ENCODE measurements around the gene RPL7A.

DNA sequence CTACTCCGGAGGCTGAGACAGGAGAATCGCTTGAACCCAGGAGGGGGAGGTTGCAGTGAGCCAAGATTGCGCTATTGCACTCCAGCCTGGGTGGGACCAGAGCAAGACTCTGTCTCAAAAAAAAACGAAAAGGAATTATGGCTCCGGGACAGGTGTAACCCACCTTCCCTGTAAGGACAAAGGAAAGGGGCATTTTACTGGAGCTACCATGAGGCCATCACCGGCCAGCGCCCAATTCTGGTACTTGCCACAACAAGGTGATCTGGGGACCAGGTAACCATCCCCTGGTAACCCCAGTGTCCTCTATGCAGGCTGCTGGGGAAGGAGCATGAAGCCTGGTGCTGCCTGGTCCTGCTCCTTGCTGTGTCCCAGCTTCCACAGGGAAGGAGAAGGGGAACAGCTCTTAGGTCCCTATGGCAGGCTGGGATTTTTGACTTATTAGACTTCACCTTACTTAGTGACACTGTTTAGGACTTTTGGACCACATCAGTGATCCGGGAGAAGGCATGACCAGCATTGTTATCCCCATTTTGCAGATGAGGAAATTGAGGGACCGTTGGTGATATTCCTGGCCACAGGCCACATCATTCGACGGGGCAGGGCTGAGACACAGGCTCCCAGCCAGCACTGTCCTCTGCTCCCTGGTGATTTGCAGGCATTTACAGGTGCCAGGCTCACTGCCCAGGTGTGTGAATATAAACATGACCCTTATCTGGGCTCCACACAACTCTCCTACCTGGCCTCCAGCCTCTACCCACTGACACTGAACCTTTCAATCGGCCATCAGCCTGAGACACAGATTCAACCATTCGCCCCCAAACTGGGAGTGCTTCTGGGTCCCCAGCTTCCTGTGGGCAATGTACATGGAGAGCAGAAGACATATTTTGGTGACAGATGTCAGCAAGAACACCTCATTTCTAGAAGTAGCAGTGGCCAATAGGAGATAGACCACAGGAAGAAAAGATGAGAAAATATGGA, 46.5 kb upstream of the RPL7A start:
- TF ChIP-seq POLR2A (IDR thresholded peaks at IDR 0.05; ENCODE audit: low read depth, low read length) (no peak), POLR2AphosphoS5 (IDR thresholded peaks at IDR 0.05; ENCODE audit: low read depth, low read length) (no peak)

Data from GM12891 (cell line).